HG03457 (cell line): Measurements from ENCODE around the gene CRAT.

Experiments used
- ATAC-seq: cut with Tn5 transposase; IDR thresholded peaks from one replicate; pipeline ENCODE4 v1.9.1; 2021; ENCODE audit warnings: moderate number of reproducible peaks; ENCODE audit not compliant: unreplicated experiment

Gene CRAT

GRCh38 chr9:129068110-129068509 lies 42.5 kb downstream of the CRAT start:
- no peak for ATAC-seq

- ATAC-seq: no peak
Measured at GRCh38 chr9:129064499-129064908, 46.1 kb downstream of the CRAT start.

- ATAC-seq: no peak
Measured at GRCh38 chr9:129063061-129063460, 47.5 kb downstream of the CRAT start.

- no peak for ATAC-seq
Measured at GRCh38 chr9:129060991-129061390, 49.6 kb downstream of the CRAT start.

- no peak for ATAC-seq
Measured at GRCh38 chr9:129059796-129060785, 50.5 kb downstream of the CRAT start.

- no peak for ATAC-seq
Measured at GRCh38 chr9:129058965-129059795, 51.4 kb downstream of the CRAT start.

GRCh38 chr9:129054163-129054851 lies 56.3 kb downstream of the CRAT start:
- ATAC-seq: no peak

- no peak for ATAC-seq
Measured at GRCh38 chr9:129053020-129053419, 57.6 kb downstream of the CRAT start.

GRCh38 chr9:129052592-129052991 lies 58.0 kb downstream of the CRAT start:
- ATAC-seq: no peak
